Mucosa of gallbladder (tissue), 1 donor: ENCODE measurements around the gene SCGB1C1. TPM values are rescaled to one million over a fixed set of nuclear protein-coding genes. Genes with fewer than 3 reads are reported as not detected.
"Not testable (repeated sequence)": the region's sequence is repeated elsewhere in the genome, so short reads cannot be mapped to it uniquely, and the experiment has no call there.

Source experiments
- DNase-seq: peaks from one replicate; pipeline ENCODE4 v3.0.0-alpha.2; 2020; ENCODE audit warnings: low spot score
- total RNA-seq: library from RNA; stranded (reverse); gene quantifications from one replicate; pipeline ENCODE4 v1.2.1, GENCODE V29; 2021
- donor health status: DM: no; HTN: no; CAD: no.

The SCGB1C1 gene
- total RNA-seq, 1 donor from 2014 or later = not detected

GRCh38 chr11:218815-219593, 26.1 kb downstream of the SCGB1C1 start:
- no peak for DNase-seq

DNA sequence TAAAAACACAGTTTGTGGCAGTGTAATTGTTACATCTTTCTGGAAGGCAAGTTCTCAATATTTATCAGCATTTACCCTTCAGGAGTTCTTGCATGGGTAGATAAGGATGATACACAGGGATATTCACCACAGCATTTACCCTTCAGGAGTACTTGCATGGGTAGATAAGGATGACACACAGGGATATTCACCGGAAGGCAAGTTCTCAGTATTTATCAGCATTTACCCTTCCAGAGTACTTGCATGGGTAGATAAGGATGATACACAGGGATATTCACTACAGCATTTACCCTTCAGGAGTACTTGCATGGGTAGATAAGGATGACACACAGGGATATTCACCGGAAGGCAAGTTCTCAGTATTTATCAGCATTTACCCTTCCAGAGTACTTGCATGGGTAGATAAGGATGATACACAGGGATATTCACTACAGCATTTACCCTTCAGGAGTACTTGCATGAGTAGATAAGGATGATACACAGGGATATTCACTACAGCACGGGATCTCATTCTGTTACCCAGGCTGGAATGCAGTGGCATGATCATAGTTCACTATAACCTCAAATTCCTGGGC, 27.9 kb downstream of the SCGB1C1 start:
- not testable (repeated sequence) for DNase-seq

GRCh38 chr11:221539-221938, 28.7 kb downstream of the SCGB1C1 start:
- no peak for DNase-seq

DNA sequence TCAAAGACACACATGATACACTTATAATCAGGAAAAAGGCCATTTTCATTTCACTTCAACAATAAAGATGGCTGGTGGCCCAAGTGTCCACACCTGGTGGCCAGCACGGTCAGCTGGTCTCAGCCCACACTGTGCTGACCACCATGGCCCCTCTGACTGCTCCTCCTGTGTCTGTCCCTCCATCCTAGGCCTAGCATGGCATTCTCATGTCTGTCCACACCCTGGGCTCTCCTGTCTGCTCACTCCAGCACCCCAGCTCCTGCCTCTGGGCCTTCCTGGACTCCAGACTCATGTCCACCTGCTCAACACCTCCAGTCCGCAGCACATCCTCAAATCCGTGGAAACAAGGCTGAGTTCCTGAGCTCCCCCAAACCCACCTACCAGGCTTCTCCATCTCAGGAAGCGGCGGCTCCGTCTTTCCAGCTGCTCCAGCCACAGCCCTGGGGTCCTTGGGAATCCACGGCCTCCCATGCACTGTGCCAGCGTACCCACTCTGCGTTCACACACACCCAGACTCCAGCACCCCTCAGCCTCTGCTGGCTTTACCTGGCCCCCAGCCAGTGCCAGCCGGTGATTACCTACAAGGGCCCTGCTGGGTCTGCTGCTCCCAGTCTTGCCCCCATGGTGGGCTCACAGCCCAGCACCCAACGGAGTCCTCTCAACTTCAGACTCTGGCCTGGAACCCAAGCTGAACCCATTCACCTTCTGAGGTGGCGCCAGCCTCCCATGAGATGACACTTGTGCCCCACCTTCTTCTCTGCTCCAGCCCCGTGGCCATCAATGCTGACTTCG, 29.3 kb downstream of the SCGB1C1 start:
- DNase-seq = no peak

DNA sequence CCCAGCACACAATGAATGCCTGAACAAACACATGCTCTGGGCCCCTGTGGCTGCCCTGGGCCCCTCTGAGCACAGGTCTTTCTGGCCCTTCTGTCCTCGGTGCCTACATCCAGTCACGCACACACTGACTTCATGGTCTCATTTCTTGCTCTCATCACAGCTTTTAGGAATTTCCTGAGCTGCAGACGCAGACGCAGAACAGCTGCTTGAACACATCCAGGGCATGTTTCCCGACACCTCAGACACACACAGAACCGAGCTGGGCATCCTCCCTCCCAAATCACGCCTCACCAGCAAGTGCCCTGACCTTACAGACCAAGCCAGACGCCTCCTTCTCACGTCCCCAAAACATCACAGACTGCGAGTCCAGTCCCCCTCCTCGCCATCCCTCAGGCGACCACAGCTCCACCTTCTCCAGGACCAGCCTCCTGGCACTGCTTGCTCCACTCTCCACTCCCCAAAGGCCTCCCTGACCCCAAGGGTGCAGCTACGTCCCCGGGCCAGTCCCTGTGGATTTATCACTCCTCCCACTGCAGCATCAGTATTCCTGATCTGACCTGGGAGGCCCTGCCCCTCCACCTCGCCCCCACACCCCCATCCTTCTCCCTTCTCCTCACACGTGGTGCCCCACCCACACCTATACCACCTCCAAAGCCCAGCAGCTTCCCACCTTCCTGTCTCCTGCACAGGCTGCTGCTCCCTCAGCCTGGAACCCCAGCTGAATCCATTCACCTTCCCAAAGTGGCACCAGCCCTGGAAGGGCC, 30.3 kb downstream of the SCGB1C1 start:
- DNase-seq = no peak

DNA sequence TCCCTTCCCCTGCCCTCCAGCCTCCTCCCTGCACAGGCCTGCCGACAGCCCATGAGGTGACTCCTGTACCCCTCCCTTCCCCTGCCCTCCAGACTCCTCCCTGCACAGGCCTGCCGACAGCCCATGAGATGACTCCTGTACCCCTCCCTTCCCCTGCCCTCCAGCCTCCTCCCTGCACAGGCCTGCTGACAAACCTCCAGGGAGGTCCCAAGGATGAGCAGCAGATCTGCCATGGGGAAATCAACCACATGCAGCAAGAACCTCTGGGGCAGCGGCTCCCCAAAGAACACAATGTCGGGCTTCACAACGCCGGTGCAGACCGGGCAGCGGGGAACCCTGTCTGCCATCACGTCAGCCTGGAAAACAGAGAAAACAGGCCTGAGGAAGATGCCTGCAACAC, 31.0 kb downstream of the SCGB1C1 start:
- no peak for DNase-seq

GRCh38 chr11:224424-224823, 31.5 kb downstream of the SCGB1C1 start:
- no peak for DNase-seq

DNA sequence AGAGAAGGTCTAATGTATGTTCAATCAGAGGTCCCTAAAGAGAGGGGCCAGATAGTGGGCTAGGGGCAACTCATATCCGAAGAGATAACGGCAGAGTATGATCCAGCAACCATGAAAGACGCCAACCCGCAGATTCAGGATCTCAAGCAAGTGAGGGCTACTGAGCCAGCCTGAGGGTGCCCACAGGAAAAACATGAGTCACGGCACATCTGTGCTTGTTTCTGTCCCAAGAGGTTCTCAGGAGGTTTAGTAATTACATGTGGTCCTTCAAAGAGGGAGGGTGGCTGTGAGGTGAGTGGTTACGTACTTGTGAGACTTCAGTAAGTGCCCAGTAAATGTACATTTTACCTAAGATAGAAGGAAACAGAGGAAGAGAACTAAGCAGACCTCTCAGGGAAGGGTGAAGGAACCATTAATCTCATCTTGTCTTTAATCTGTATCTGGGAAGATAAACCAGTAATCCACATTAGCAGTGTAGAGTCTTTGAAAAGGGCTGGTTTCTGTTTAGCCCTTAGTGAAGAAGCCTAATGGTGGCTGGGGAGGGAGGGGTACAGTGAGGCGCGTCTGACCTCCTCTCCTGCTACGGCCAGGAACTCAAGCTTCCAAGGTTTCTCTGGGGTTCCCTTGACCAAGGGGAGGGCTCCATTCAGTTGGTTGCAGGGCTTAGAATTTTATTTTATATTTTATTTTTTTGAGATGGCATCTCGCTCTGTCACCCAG, 33.0 kb downstream of the SCGB1C1 start:
- DNase-seq = no peak

- no peak for DNase-seq
Measured at GRCh38 chr11:227824-228379, 35.0 kb downstream of the SCGB1C1 start.

DNA sequence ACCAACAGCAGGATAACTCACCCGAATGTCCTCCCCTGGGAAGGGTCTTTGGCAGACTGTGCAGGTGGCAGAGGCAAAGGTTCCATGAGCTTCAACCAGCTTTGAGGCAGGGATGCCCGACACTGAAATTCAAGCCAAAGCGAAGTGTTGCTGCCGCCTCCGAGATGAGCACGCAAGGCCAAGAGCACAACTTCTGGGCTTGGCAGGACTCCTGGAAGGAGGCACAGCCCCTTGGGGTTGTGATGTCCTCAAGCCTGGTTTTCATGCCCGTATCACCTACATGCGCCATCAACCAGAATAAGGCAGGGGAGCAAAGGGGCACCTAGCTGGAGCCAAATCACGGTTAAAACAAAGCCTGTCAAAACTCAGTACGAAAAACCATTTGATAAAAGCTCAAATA, 37.6 kb downstream of the SCGB1C1 start:
- DNase-seq = no peak

DNA sequence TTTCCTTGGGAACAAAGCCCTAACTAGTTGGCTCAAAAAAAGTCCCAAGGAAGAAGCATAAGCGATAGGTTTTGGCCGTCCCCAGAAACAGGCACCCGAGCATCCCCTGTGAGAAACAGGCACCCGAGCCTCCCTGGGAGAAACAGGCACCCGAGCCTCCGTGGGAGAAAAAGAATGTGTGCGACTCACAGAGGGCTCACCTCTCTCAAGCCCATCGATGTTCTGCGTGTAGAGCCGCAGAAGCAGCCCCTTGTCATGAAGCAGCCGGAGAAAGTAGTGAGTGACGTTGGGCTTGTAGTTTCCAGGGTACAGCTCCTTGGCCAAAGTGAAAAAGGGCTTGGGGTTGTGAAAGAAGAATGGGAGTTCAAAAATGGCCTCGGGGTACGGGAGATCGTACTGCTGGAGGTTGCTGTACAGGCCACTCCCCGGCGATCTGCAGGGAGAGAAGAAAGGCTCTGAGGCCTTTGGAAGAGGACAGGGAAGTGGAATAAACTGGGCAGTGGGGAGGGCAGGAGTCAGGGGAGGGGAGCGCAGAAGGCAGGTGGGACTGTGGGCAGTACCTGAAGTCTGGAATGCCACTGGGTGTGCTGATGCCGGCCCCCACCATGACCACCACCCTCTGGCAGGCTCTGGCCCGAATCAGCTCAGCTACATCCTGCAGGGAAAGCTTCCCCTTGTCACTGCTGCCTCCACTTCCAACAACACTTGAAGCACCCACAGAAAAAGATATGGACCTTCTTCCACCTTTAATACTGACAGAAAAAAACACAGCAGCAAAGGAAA, 40.1 kb downstream of the SCGB1C1 start:
- no peak for DNase-seq

DNA sequence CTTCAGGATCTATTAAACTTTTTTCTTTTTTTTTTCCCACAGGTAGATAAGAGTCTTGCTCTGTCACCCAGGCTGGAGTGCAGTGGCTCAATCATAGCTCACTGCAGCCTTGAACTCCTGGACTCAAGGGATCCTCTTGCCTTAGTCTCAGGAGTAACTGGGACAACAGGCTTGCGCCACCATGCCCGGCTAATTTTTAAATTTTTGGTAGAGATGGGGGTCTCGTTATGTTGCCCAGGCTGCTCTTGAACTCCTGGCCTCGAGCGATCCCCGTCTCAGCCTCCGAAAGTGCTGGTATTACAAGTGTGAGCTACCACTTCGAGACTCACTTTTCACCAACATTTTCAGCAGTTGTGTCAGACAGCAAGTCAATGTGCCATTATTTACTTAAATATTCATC, 42.3 kb downstream of the SCGB1C1 start:
- DNase-seq = no peak

DNA sequence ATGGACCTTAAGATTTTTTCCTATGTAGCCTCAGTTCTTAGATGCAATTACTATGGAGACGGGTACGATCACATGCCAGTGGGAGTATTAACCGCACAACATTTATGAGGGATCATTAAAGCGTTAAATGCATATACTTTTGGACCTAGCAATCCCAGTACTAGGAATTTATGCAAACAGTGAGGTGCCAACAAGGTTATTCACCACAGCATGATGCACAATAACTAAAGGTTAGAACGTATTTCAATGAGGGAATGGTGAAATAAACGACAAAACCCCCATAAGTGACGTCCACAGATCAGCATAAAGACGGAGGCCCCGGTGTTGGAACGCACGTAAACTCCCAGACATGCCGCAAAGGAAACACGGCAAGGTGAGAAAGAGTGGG, 42.7 kb downstream of the SCGB1C1 start:
- no peak for DNase-seq

DNA sequence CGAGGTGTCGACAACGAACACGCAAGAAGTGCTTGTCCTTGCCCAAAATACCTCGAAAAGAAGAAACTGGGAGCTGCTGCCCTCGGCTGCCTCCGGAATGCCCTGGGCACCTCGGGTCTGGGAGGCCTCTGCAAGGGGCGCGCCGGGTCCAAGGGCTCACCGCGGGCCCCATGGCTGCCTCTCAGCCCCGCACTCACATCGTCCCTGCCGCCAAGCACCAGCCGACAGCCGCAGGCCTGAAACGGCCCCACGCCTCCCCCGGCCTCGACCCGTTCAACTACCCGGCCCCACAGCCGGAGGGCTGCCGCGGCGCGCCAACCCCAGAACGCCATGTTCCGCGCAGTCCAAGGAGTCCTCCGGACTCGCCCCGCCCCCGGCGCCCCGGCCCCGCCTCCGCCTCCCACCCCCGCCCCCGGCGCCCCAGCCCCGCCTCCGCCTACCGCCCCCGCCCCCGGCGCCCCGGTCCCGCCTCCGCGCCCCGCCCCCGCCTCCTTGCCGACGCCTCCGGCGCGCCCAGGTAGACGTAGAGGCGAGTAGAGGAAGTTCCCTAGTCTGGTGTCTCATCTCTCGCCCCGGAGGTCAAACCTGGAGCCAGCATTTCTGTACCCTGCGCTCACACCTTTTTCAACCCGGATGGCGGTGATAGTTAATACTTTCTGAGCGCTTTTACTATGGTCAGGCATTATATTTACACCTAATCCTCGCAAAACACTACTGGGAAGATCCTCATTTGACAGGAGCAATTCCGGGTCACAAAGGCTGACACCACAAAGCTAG, 43.3 kb downstream of the SCGB1C1 start, which contains the start of gene SIRT3:
SIRT3 (minus strand) TSS at position 346 of the 777 bp plus-strand sequence; CDS start at position 332, 14 bp downstream.
- DNase-seq = peak; percentile 86

DNA sequence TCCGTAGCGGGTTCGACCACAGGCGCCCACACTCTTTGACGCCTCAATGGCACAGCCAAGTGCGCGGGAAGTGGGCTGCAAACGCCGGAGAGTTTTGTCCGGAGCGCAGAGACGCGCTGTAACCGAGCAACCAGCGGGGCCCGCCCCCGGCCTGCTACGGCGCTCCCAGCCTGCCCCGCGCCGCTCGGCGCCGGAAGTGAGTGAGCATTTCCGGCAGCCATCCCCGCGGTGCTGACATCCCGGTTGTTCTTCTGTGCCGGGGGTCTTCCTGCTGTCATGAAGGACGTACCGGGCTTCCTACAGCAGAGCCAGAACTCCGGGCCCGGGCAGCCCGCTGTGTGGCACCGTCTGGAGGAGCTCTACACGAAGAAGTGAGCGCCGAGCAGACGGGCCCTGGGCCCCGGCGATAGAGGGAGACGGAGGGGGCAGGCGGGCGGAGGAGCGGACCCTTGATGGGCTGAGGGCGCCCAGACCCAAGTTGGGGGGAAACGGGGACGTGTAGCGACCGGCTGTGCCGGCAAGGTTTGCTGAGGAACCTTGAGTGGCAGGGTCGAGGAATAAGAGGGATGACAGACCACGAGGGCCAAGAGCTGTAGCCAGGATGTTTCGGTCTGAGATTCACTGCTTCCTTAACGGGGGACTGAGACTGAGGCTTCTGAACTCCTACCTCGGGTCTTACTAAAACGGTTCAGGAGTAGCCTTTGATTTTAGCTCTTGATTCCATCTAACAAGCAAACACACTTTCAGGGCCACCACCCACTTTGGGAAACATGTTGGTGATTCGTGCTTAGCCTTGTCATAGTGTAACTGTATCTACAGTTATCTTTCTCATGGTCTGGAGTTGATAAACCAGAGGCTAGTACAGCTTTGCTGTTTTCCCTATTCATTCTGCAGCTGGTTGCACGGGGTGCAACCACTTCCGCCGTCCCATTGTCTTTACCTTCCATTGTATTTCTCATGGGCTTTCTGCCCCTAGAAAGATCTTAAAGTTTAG, 44.2 kb downstream of the SCGB1C1 start, which contains the start of gene PSMD13:
PSMD13 (plus strand) TSS at position 203 of the 994 bp plus-strand sequence; CDS start at position 277, 74 bp downstream.
- peak; percentile 85 for DNase-seq

GRCh38 chr11:238346-238745, 45.5 kb downstream of the SCGB1C1 start:
- DNase-seq = not testable (repeated sequence)

DNA sequence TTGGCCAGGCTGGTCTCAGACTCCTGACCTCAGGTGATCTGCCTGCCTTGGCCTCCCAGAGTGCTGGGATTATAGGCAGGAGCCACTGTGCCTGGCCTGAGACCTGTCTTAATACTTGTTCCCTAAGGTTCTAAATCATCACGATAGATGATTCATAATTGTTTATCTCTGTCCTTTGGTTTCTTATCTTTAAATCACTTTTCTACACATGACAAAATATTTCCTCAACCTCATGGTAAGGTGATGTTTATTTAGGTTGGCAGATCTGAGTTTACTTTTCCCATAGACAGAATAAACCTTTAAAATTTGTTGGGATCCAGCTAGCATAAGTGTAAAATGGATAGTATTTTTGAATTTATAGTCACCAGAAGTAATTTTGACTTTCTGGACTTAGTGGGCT, 47.4 kb downstream of the SCGB1C1 start:
- no peak for DNase-seq

DNA sequence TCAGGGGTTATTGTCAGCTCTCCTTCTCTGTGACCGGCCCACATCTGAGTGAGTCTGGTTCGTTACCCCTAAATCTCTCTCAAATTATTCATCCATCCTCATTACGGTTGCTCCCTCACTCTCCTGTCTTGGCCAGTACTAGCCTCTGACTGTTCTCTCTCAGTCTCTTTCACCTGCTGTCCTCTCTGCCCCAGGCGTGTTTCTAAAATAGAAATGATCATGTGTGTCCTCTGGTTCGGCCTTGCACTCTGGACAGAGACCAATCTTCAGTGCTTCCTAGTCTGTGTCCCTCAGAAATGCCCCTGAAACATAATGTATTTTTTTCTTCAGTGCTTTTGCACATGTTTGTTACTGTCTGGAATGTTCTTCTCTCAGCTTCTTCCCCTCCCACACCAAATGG, 48.8 kb downstream of the SCGB1C1 start:
- DNase-seq = no peak
